HepG2 (cell line): Measurements from ENCODE around the gene UBE2N. TPM values are rescaled to one million over a fixed set of nuclear protein-coding genes. Genes with fewer than 3 reads are reported as not detected.

Experiments used
- ATAC-seq: fragments of 200-7000 bp; cut with Tn5 transposase; 3 replicates; pipeline ENCODE4 v1.9.1; 2020; ENCODE audit warnings: mild to moderate bottlenecking, moderate library complexity
- BruUV-seq: library from RNA; stranded (reverse); fragments of 400-500 nt; replicated peaks from 2 replicates; lab custom pipeline; 2021; lab: Mats Ljungman, UMichigan
- CTCF ChIA-PET: fragments of 300-600 bp; formaldehyde crosslinking; extraction: SDS; loops from one replicate; lab custom pipeline; 2021; ENCODE audit warnings: low total read pairs, inconsistent platforms, low intra/inter-chr PET ratio; lab: Yijun Ruan, JAX
- POLR2A ChIA-PET: fragments of 350-600 bp; sonication (Branson Sonifier 250); formaldehyde crosslinking; loops from one replicate; lab custom pipeline; 2020; ENCODE audit warnings: antibody characterized with exemption, inconsistent platforms; lab: Yijun Ruan, JAX
- DNase-seq: peaks from one replicate; pipeline ENCODE4 v3.0.0-alpha.2; 2015; ENCODE audit warnings: low spot score
- FAIRE-seq: peaks from 3 replicates; lab custom pipeline; 2011; peaks lifted over from hg19 to GRCh38; lab: Jason Lieb, UNC
- H2AFZ ChIP-seq: one replicate; pipeline ENCODE4 v1.6.1; 2011; ENCODE audit warnings: low read length, inconsistent platforms
- H3K27ac ChIP-seq: fragments of 300-600 bp; 3 replicates; pipeline ENCODE4 v1.8.0; 2011; ENCODE audit warnings: mixed run types, mild to moderate bottlenecking, mixed read lengths, low read length, inconsistent platforms; ENCODE audit not compliant: insufficient read depth; ENCODE audit errors: extremely low read length
- H3K27me3 ChIP-seq, 2 experiments: fragments of 200-600 bp in 1 of 2; 2 replicates in 1 of 2; 3 replicates in 1 of 2; pipeline versions ENCODE4 v1.6.0 to v1.8.0; 2011; ENCODE audit warnings: low read length in 2 of 2, mild to moderate bottlenecking in 2 of 2, moderate library complexity in 2 of 2, inconsistent platforms in 1 of 2; ENCODE audit not compliant: insufficient read depth in 2 of 2, control insufficient read depth in 1 of 2
- H3K36me3 ChIP-seq, 2 experiments: fragments of 200-600 bp in 1 of 2; replicated peaks in 1 of 2; 2 replicates in 1 of 2; 3 replicates in 1 of 2; pipeline versions ENCODE4 v1.5.1 to v1.8.0; 2011; ENCODE audit warnings: low read length in 2 of 2, inconsistent platforms in 1 of 2; ENCODE audit not compliant: insufficient read depth in 2 of 2, control insufficient read depth in 1 of 2
- H3K4me1 ChIP-seq: 2 replicates; pipeline ENCODE4 v1.5.1; 2012; ENCODE audit warnings: low read length, inconsistent platforms; ENCODE audit not compliant: insufficient read depth
- H3K4me2 ChIP-seq: 2 replicates; pipeline ENCODE4 v1.6.0; 2011; ENCODE audit warnings: low read depth, low read length, inconsistent platforms
- H3K4me3 ChIP-seq, 3 experiments: fragments of 200-600 bp in 1 of 3; sonication (generic), shearing (Covaris generic) in 1 of 3; replicated peaks in 1 of 3; 2 replicates each; pipeline ENCODE4 v1.5.1; 2011 to 2016; ENCODE audit warnings: low read length in 3 of 3, inconsistent platforms in 2 of 3, low read depth in 2 of 3, mild to moderate bottlenecking in 2 of 3, control low read depth in 1 of 3, mixed read lengths in 1 of 3; ENCODE audit not compliant: insufficient read depth in 1 of 3
- H3K79me2 ChIP-seq: one replicate; pipeline ENCODE4 v1.6.1; 2011; ENCODE audit warnings: low read length, inconsistent platforms; ENCODE audit not compliant: insufficient read depth
- H3K9ac ChIP-seq: 2 replicates; pipeline ENCODE4 v1.6.0; 2011; ENCODE audit warnings: mild to moderate bottlenecking, low read depth, low read length, inconsistent platforms; ENCODE audit not compliant: insufficient read depth
- H3K9me3 ChIP-seq: 2 replicates; pipeline ENCODE4 v1.5.1; 2012; ENCODE audit warnings: mild to moderate bottlenecking, low read length
- H4K20me1 ChIP-seq: 2 replicates; pipeline ENCODE4 v1.6.0; 2011; ENCODE audit warnings: inconsistent platforms, mild to moderate bottlenecking, low read length, moderate library complexity; ENCODE audit not compliant: insufficient read depth
- ATAD3A ChIP-seq: sonication (generic); formaldehyde crosslinking; IDR thresholded peaks from 2 replicates; pipeline ENCODE4 v1.4.0; 2020; ENCODE audit warnings: missing genetic modification reagents
- CAMTA2 ChIP-seq: sonication (generic); formaldehyde crosslinking; IDR thresholded peaks from 2 replicates; pipeline ENCODE4 v1.4.0; 2020; ENCODE audit warnings: mild to moderate bottlenecking, missing genetic modification reagents, borderline replicate concordance
- ETV6 ChIP-seq: sonication (generic); formaldehyde crosslinking; conservative IDR thresholded peaks from 2 replicates; pipeline ENCODE4 v1.4.0; 2020; ENCODE audit warnings: missing genetic modification reagents
- FOXJ3 ChIP-seq: sonication (generic); formaldehyde crosslinking; IDR thresholded peaks from 2 replicates; pipeline ENCODE4 v1.4.0; 2020; ENCODE audit warnings: missing genetic modification reagents, mild to moderate bottlenecking, borderline replicate concordance
- NFKBIZ ChIP-seq: IDR thresholded peaks from 2 replicates; pipeline ENCODE4 v1.6.1; 2018; ENCODE audit warnings: missing genetic modification reagents, missing compliant biosample characterization
- NFYC ChIP-seq: IDR thresholded peaks from 2 replicates; pipeline ENCODE4 v1.6.1; 2016; ENCODE audit warnings: missing genetic modification reagents, missing compliant biosample characterization
- PRMT3 ChIP-seq: sonication (generic); formaldehyde crosslinking; IDR thresholded peaks from 2 replicates; pipeline ENCODE4 v1.8.1; 2022; ENCODE audit warnings: low read depth, mild to moderate bottlenecking, moderate library complexity, missing genetic modification reagents, borderline replicate concordance
- RAD21 ChIP-seq: fragments of 450-650 bp; formaldehyde crosslinking; IDR thresholded peaks from 2 replicates; pipeline ENCODE4 v1.5.0; 2020; ENCODE audit warnings: mild to moderate bottlenecking
- SMAD1 ChIP-seq: sonication (generic); formaldehyde crosslinking; IDR thresholded peaks from 2 replicates; pipeline ENCODE4 v1.4.0; 2020; ENCODE audit warnings: missing genetic modification reagents, low read depth, mild to moderate bottlenecking, borderline replicate concordance
- SNRNP70 ChIP-seq: fragments of 200-400 bp; formaldehyde crosslinking; IDR thresholded peaks from 2 replicates; pipeline ENCODE4 v1.6.1; 2017; ENCODE audit warnings: mild to moderate bottlenecking, low read depth, low read length, moderate library complexity
- ZNF644 ChIP-seq: IDR thresholded peaks from 2 replicates; pipeline ENCODE4 v1.6.1; 2016; ENCODE audit warnings: low read depth
- WGBS: methylation state at CpG from one replicate; pipeline ENCODE4 v1.1.6; 2017; ENCODE audit warnings: low lambda C conversion rate; 5-methylcytosine and 5-hydroxymethylcytosine counted together
- in situ Hi-C: cut with HindIII; loops from 2 replicates; pipeline ENCODE4 v1.10.0; 2017; ENCODE audit warnings: low pct_unique_long_range_greater_than_20kb; ENCODE audit not compliant: extremely low pct_ligation_motif_present
- intact Hi-C: fragments of 100-400 bp; cut with micrococcal nuclease; formaldehyde crosslinking; loops from one replicate; pipeline ENCODE4 v1.10.0; 2022; ENCODE audit not compliant: unreplicated experiment
- polyA plus RNA-seq, 8 experiments: library from polyadenylated mRNA; depleted of rRNA in 3 of 8; stranded (reverse) in 7 of 8; unstranded in 1 of 8; fragments of >200 nt; fragmentation: Illumina TruSeq in 4 of 8; extraction: Trizol in 4 of 8; gene quantifications; 2 replicates each; pipeline versions ENCODE4 v1.2.1 to v1.2.3, GENCODE V29; 2011 to 2016; ENCODE audit warnings: low read depth in 4 of 8, missing spikeins in 1 of 8, mixed read lengths in 1 of 8; ENCODE audit not compliant: insufficient read depth in 1 of 8
- total RNA-seq, 5 experiments: library from RNA; depleted of rRNA; stranded (reverse); fragments of >200 nt; fragmentation: Illumina TruSeq; extraction: Trizol; gene quantifications; 2 replicates each; pipeline ENCODE4 v1.2.3, GENCODE V29; 2016; ENCODE audit warnings: low read depth in 1 of 5
- TF ChIP-seq, protein P1 (sequence below): sonication (generic); formaldehyde crosslinking; IDR thresholded peaks from 2 replicates; pipeline ENCODE4 v1.8.1; 2023; ENCODE audit warnings: missing genetic modification reagents, inconsistent platforms, borderline replicate concordance
- TF ChIP-seq, protein P2 (sequence below): sonication (generic); formaldehyde crosslinking; conservative IDR thresholded peaks from 2 replicates; pipeline ENCODE4 v1.8.0; 2022; ENCODE audit warnings: missing genetic modification reagents
- TF ChIP-seq, protein P3 (sequence below): sonication (generic); formaldehyde crosslinking; IDR thresholded peaks from 2 replicates; pipeline ENCODE4 v1.5.0; 2020; ENCODE audit warnings: mild to moderate bottlenecking, missing genetic modification reagents

The UBE2N gene
- total and polyA plus RNA-seq, 2 of the 13 experiments (the other 11 are each of a cell fraction or from before 2014, with no cell fraction given) = 188 to 197 TPM

DNA sequence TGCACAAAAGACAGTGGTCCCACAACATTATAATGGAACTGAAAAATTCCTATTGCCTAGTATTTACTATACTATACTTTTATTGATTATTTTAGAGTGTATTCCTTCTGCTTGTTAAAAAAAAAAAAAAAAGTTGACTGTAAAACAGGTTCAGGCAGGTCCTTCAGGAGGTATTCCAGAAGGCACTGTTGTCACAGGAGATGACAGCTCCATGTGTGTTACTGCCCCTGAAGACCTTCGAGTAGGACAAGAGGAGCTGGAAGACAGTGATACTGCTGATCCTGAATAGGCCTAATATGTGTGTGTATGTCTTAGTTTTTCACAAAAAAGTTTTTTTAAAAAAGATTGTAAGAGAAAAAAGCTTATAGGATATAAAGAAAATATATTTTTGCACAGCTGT, 12.3 kb downstream of the UBE2N start:
- H3K79me2 ChIP-seq = peaks cover 94% of the 10 kb centered on the region
- peaks cover 85% of the 10 kb centered on the region for H4K20me1 ChIP-seq
- ATAC-seq = no peak
- WGBS = 70% methylated on average over 1 of the region's 1 CpG
- no peaks in the 10 kb centered on the region for H3K27me3 ChIP-seq
- TF ChIP-seq FOXJ3 (no peak), ZNF644 (no peak)
- TF ChIP-seq, all 625 proteins: peak for 0
- no peak overlapping the region for H2AFZ ChIP-seq
- H3K9me3 ChIP-seq = no peaks in the 10 kb centered on the region
- intact Hi-C loops = no loop called here
- 0 out of 5 replicates have a peak, but pooled peaks cover 0 to 2% of the 10 kb centered on the region in 2 experiments for H3K36me3 ChIP-seq
- H3K4me2 ChIP-seq = no peak overlapping the region
- H3K4me1 ChIP-seq = peaks cover 67% of the 10 kb centered on the region
- H3K4me3 ChIP-seq = no peak overlapping the region
- ChIA-PET CTCF (no interaction called here), POLR2A (no interaction called here)
- no TSS peak for BruUV-seq
- H3K27ac ChIP-seq = no peak overlapping the region
- H3K9ac ChIP-seq = no peak overlapping the region
- FAIRE-seq (no peak), DNase-seq (no peak)
- in situ Hi-C loops = no loop called here

DNA sequence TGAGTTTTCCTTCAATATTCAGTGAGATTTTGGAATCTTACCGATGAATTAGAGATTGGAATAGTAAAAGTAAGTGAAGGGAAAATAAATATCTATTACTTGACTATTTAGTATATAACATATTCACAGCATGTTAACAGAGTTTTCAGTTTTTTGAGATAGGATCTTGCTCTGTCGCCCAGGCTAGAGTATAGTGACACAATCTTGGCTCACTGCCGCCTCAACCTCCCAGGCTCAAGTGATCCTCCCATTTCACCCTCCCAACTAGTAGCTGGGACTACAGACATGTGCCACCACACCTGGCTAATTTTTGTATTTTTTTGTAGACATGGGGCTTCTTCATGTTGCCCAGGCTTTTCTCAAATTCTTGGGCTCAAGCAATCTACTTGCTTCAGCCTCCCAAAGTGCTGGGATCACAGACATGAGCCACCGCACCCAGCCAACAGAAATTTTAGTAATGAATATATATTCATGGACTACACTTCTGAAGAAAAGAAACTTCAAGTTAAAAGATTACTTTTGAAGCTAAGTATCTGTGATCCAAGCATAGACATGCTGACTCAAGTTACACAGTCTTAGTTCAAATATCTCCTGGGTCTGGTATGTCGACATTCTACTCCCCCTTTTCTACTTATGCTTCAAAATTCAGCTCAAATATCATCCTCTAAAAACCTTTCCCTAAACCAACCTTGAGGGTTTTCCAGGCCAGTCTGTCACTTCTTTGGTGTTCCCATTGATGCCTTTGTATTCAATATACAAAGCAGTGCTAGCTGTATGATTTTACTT, 13.8 kb downstream of the UBE2N start:
- no peaks in the 10 kb centered on the region for H3K27me3 ChIP-seq
- BruUV-seq = no TSS peak
- in situ Hi-C loops = no loop called here
- H3K9ac ChIP-seq = no peak overlapping the region
- DNase-seq = no peak
- H3K27ac ChIP-seq = no peak overlapping the region
- H3K4me2 ChIP-seq = no peak overlapping the region
- ChIA-PET CTCF (no interaction called here), POLR2A (interaction anchor here (0.5 kb wide), 1 partner anchor 472 kb away, joined by 3 read pairs; no protein-coding TSS in a partner anchor)
- peaks cover 95% of the 10 kb centered on the region for H3K79me2 ChIP-seq
- H3K9me3 ChIP-seq = no peaks in the 10 kb centered on the region
- H4K20me1 ChIP-seq = peaks cover 89% of the 10 kb centered on the region
- no peak overlapping the region for H2AFZ ChIP-seq
- no peak for ATAC-seq
- 88% methylated on average over 5 of the region's 5 CpGs for WGBS
- FAIRE-seq = peak; percentile 8
- H3K36me3 ChIP-seq = 0 out of 5 replicates have a peak, but pooled peaks cover 0 to 2% of the 10 kb centered on the region in 2 experiments
- peaks cover 72% of the 10 kb centered on the region for H3K4me1 ChIP-seq
- no peak overlapping the region for H3K4me3 ChIP-seq
- intact Hi-C loops = no loop called here
- TF ChIP-seq RAD21 (CRISPR knock-in tag) = no peak
- TF ChIP-seq NFKBIZ (CRISPR knock-in tag) = no peak
- no peak for TF ChIP-seq SMAD1 (CRISPR knock-in tag)
- TF ChIP-seq NFYC (CRISPR knock-in tag) = no peak
- TF ChIP-seq, protein P1, sequence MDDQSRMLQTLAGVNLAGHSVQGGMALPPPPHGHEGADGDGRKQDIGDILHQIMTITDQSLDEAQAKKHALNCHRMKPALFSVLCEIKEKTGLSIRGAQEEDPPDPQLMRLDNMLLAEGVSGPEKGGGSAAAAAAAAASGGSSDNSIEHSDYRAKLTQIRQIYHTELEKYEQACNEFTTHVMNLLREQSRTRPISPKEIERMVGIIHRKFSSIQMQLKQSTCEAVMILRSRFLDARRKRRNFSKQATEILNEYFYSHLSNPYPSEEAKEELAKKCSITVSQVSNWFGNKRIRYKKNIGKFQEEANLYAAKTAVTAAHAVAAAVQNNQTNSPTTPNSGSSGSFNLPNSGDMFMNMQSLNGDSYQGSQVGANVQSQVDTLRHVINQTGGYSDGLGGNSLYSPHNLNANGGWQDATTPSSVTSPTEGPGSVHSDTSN (CRISPR knock-in tag) = no peak
- no peak for TF ChIP-seq CAMTA2 (CRISPR knock-in tag)
- TF ChIP-seq PRMT3 = no peak
- TF ChIP-seq, protein P2, sequence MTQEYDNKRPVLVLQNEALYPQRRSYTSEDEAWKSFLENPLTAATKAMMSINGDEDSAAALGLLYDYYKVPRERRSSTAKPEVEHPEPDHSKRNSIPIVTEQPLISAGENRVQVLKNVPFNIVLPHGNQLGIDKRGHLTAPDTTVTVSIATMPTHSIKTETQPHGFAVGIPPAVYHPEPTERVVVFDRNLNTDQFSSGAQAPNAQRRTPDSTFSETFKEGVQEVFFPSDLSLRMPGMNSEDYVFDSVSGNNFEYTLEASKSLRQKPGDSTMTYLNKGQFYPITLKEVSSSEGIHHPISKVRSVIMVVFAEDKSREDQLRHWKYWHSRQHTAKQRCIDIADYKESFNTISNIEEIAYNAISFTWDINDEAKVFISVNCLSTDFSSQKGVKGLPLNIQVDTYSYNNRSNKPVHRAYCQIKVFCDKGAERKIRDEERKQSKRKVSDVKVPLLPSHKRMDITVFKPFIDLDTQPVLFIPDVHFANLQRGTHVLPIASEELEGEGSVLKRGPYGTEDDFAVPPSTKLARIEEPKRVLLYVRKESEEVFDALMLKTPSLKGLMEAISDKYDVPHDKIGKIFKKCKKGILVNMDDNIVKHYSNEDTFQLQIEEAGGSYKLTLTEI (CRISPR knock-in tag) = no peak
- no peak for TF ChIP-seq ATAD3A (CRISPR knock-in tag)
- TF ChIP-seq, protein P3, sequence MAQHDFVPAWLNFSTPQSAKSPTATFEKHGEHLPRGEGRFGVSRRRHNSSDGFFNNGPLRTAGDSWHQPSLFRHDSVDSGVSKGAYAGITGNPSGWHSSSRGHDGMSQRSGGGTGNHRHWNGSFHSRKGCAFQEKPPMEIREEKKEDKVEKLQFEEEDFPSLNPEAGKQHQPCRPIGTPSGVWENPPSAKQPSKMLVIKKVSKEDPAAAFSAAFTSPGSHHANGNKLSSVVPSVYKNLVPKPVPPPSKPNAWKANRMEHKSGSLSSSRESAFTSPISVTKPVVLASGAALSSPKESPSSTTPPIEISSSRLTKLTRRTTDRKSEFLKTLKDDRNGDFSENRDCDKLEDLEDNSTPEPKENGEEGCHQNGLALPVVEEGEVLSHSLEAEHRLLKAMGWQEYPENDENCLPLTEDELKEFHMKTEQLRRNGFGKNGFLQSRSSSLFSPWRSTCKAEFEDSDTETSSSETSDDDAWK (CRISPR knock-in tag) = no peak
- TF ChIP-seq ETV6 (CRISPR knock-in tag) = no peak
- TF ChIP-seq SNRNP70 = no peak
